HG03457 (cell line): ENCODE measurements around the gene CELA1.

ENCODE experiments used
- ATAC-seq: cut with Tn5 transposase; IDR thresholded peaks from one replicate; pipeline ENCODE4 v1.9.1; 2021; ENCODE audit warnings: moderate number of reproducible peaks; ENCODE audit not compliant: unreplicated experiment

The CELA1 gene

GRCh38 chr12:51346581-51346980, at the start of gene CELA1:
Gene CELA1 (minus strand): TSS chr12:51346679. CDS start chr12:51346638, 41 bp downstream.
- ATAC-seq, result no peak

GRCh38 chr12:51395283-51396230, 49.1 kb upstream of the CELA1 start:
- no peak for ATAC-seq

- ATAC-seq, result no peak
Observed at GRCh38 chr12:51393676-51394545, 47.4 kb upstream of the CELA1 start.

DNA sequence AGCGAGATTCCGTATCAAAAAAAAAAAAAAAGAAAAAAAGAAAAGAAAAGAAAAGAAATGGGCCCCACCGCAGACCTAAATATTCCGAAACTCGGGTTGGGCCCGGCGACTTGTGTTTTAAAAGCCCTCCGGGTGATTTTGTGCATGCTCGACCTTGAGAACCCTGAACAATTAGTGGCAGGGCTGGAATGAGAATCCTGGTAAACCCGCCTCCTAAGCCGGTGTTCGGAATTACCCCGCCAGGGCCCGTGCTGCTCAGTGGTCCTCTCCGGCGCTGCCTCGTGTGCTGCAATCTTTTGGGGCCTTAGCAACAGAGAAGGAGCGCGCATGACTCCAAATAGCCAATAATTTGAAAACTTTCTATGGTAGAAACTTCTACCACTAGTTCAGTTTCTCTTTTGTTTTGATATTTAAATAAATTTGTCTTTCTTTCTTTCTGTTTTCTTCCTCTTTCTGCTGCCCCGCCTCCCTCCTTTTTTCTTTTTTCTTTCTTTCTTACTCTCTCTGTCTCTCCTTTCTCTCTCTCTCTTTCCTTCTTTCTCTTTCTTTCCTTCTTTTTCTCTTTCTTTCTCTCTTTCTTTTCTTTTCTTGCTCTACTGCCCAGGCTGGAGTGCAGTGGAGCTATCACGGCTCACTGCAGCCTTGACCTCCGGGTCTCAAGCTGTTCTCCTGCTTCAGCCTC, 46.2 kb upstream of the CELA1 start:
- ATAC-seq, result no peak

DNA sequence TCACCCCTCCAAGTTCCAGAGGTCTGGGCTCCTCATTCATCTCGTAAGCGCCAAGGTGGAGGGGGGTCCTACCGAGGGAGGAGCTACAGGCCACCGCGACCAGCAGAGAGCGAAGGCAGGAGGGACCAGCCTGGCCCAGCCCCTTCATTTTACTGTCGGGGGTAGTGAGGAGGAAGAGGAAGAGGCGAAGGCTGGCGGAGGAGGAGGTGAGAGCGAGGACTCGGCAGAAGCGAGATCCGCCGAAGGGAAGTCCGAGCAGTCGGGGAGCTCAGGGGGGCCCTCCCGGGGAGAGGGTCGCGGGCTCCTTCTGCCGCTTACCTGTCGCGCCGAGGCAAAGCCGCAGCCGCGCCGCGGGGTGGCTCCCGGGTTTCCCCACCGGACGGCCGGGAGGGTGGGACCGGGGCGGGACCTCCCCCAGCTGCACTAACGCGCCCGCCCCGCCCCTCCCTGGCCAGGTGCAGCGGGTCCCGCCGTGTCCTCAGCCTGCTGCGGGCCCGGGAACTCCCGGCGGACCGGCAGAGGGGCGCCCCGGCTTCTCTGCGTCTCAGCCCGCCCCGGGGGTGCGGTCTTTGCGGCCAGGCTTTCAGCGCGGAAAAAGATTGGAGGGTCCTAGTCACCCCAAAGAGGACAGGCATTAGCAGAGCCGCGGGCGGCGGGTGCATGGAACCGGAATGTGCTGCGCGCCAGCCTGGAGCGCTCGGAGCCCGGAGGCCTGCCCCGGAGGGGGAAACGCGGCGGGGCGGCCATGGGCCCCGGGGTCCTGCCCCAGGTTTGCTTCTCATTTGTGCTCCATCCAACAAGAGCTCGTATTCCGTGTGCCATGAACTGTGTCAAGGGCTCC, 45.0 kb upstream of the CELA1 start, which contains the start of gene GALNT6:
TSS of gene GALNT6 (minus strand) at position 124 of the 841 bp plus-strand sequence. CDS start 11,625 bp downstream, outside the sequence.
- ATAC-seq, result no peak

GRCh38 chr12:51390891-51391282, 44.4 kb upstream of the CELA1 start:
- ATAC-seq, result no peak

- ATAC-seq, result no peak
Observed at GRCh38 chr12:51390457-51390856, 44.0 kb upstream of the CELA1 start.

GRCh38 chr12:51389302-51389999, 43.0 kb upstream of the CELA1 start:
- no peak for ATAC-seq

- ATAC-seq, result no peak
Observed at GRCh38 chr12:51388846-51389245, 42.4 kb upstream of the CELA1 start.

GRCh38 chr12:51388069-51388799, 41.8 kb upstream of the CELA1 start:
- no peak for ATAC-seq

DNA sequence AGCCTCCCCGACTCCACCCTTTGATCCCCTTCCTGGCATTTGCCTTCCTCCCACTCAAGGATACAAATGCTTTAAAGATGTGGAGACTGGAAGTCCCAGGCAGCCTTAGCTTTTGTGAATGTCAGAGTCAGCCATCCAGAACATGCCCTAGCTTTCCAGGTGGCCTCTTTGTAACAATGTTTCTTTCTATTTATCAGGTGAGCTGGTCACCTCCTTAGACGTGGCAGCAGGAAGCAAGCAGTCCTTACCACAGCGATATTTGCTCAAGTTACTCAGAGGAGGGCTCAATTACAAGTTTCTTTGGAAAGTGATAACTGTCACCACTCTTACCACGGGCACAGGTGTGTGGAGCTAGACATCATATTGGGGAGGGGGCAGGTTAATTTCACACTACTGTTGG, 39.9 kb upstream of the CELA1 start:
- no peak for ATAC-seq

DNA sequence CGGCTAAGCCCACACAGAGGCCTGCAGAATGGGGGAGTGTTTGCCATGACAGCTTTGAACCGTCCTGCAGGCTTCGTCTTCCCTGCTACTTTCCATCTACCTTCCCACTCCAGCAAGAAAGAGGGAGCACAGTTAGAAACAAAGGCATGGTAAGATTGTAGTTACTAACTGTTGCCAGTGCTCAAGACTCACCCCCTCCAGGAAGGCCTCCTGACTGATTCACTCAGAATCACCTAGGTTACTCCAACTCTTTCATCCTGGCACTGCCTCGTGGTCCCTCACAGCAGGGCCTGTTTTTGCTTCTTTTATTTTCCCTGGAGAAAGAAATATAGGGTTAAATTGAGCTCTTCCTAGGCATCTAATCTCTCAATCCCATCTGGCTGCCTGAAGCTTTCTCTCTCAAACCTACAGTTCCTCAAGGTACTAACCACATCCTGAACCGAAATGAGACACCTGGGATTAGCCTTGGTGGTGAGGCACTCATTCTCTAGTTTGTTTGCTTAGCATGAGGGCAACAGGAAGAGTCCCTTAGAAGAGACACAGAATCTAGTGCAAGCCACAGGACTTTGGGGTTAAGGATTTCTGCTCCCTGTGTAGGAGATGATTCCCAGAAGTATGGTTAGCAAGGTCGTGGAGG, 36.9 kb upstream of the CELA1 start:
- no peak for ATAC-seq

DNA sequence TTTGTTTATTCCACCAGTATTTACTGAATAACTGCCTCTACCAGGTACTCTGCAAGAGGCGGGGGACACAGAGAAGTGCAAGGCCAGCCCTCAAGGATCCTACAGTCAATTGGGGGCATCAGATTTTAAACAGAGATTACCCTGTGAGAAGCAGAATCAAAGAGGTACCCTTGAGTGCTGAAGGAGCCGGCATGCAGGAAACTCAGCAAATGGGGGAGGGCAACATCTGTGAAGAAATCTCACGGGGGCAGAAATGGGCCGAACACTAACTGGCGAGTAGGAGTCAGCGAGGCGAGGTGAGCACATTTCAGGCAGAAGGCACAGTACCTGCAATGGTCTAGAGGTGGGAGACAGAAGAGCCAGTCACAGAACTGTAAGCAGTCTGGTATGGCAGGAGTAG, 35.7 kb upstream of the CELA1 start:
- ATAC-seq, result no peak

- ATAC-seq, result no peak
Observed at GRCh38 chr12:51381226-51382079, 35.0 kb upstream of the CELA1 start.

DNA sequence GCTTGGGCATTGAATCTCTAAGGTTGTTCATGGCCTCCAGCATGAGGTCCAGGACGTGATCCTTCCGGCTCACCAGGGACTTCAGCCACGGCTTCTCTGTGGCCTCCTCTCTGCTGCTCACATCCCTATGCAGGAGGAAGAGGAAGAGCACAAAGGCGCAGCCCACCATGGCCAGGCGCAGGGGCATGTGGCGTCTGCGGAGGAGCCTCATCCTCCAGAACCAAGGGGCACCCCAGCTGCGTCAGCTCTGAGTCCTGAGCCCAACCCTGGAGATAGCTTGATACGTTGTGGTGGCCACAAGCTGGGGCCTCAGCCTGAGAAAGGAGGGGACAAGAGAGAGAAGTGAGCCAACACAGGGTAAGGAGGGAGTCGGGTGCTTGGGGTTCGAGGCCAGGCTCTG, 33.1 kb upstream of the CELA1 start:
- ATAC-seq, result no peak

DNA sequence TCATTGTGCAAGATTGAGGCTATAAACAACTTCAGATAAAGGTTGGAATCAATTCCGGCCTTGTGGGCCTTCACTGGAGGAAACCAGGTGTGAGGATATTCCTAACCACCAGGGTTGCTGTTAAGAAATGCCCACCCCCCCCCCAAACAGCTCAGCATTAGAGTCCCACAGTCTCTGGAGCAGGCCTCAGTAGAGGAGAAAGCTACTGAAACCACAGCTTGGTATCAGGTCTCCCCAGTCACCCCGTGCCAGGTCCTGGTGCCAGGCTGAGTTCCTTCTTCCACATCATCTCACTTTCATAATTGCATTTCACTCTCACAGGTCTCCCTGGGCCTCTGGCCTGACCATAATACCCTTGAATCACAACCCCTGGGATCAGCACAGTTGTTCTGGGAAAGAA, 32.3 kb upstream of the CELA1 start:
- ATAC-seq, result no peak
